Endothelial cell of umbilical vein (primary cell): ENCODE data around the gene PTTG2. TPM values are rescaled to one million over a fixed set of nuclear protein-coding genes. Genes with fewer than 3 reads are reported as not detected.

Source experiments
- BruUV-seq: library from RNA; stranded (reverse); fragments of 400-500 nt; replicated peaks from 2 replicates; lab custom pipeline; 2021; lab: Mats Ljungman, UMichigan
- CTCF ChIA-PET: fragments of 300-600, 350-600 bp; sonication (Branson Sonifier 250); formaldehyde crosslinking; loops from one replicate; lab custom pipeline; 2021; ENCODE audit warnings: antibody characterized with exemption, inconsistent platforms; lab: Charles Lee
- POLR2A ChIA-PET: fragments of 300-600, 350-600 bp; sonication (Branson Sonifier 250); formaldehyde crosslinking; loops from one replicate; lab custom pipeline; 2021; ENCODE audit warnings: antibody characterized with exemption, inconsistent platforms; lab: Charles Lee
- DNase-seq: peaks from one replicate; pipeline ENCODE4 v3.0.0-alpha.2; 2011; ENCODE audit warnings: low read depth, low spot score
- FAIRE-seq: peaks from 2 replicates; lab custom pipeline; 2011; peaks lifted over from hg19 to GRCh38; lab: Jason Lieb, UNC
- H2AFZ ChIP-seq: 2 replicates; pipeline ENCODE4 v1.6.0; 2012; ENCODE audit warnings: low read depth, low read length, control low read depth, inconsistent platforms
- H3K27ac ChIP-seq: 2 replicates; pipeline ENCODE4 v1.5.1; 2011; ENCODE audit warnings: low read depth, mild to moderate bottlenecking, control low read depth, low read length, moderate library complexity; ENCODE audit not compliant: insufficient read depth
- H3K27me3 ChIP-seq, 2 experiments: 2 replicates each; pipeline versions ENCODE4 v1.6.0 to v1.6.1; 2011; ENCODE audit warnings: low read length in 2 of 2, mixed read lengths in 1 of 2; ENCODE audit not compliant: control insufficient read depth in 2 of 2, insufficient read depth in 2 of 2
- H3K36me3 ChIP-seq, 2 experiments: 2 replicates in 1 of 2; 3 replicates in 1 of 2; pipeline ENCODE4 v1.5.1; 2011; ENCODE audit warnings: low read length in 2 of 2, mild to moderate bottlenecking in 1 of 2, moderate library complexity in 1 of 2; ENCODE audit not compliant: control insufficient read depth in 2 of 2, insufficient read depth in 2 of 2; ENCODE audit errors: extremely low read depth in 1 of 2
- H3K4me1 ChIP-seq: 3 replicates; pipeline ENCODE4 v1.5.1; 2011; ENCODE audit warnings: mild to moderate bottlenecking, low read length; ENCODE audit not compliant: control insufficient read depth, insufficient read depth; ENCODE audit errors: extremely low read depth
- H3K4me2 ChIP-seq: 2 replicates; pipeline ENCODE4 v1.6.1; 2011; ENCODE audit warnings: low read length, control low read depth, mixed read lengths; ENCODE audit not compliant: insufficient read depth
- H3K4me3 ChIP-seq, 3 experiments: fragments of 200-600 bp in 1 of 3; sonication (generic), shearing (Covaris generic) in 1 of 3; replicated peaks in 1 of 3; 2 replicates each; pipeline ENCODE4 v1.5.1; 2011 to 2016; ENCODE audit warnings: control low read depth in 3 of 3, low read length in 3 of 3, mild to moderate bottlenecking in 2 of 3, inconsistent platforms in 1 of 3, low read depth in 1 of 3, moderate library complexity in 1 of 3; ENCODE audit not compliant: insufficient read depth in 1 of 3
- H3K79me2 ChIP-seq: 2 replicates; pipeline ENCODE4 v1.6.0; 2012; ENCODE audit warnings: low read length, inconsistent platforms; ENCODE audit not compliant: control insufficient read depth, insufficient read depth
- H3K9ac ChIP-seq: replicated peaks from 2 replicates; pipeline ENCODE3; 2011; ENCODE audit warnings: low read length, control low read depth; ENCODE audit not compliant: insufficient read depth; ENCODE audit errors: extremely low read depth
- H3K9me1 ChIP-seq: replicated peaks from 3 replicates; pipeline ENCODE4 v1.6.0; 2011; ENCODE audit warnings: mild to moderate bottlenecking, low read length; ENCODE audit not compliant: control insufficient read depth, insufficient read depth; ENCODE audit errors: extremely low read depth
- H3K9me3 ChIP-seq: replicated peaks from 2 replicates; pipeline ENCODE4 v1.5.1; 2012; ENCODE audit warnings: low read length, inconsistent platforms; ENCODE audit not compliant: control insufficient read depth, insufficient read depth
- H4K20me1 ChIP-seq: replicated peaks from 2 replicates; pipeline ENCODE3; 2011; ENCODE audit warnings: mild to moderate bottlenecking, low read length; ENCODE audit not compliant: control insufficient read depth, insufficient read depth; ENCODE audit errors: extremely low read depth
- CTCF ChIP-seq, 2 donors: IDR thresholded peaks; 1 replicate in 1 of 2; 2 replicates in 1 of 2; pipeline ENCODE4 v1.5.1; 2011; ENCODE audit warnings: low read length in 2 of 2, mild to moderate bottlenecking in 2 of 2, moderate library complexity in 2 of 2, control low read depth in 1 of 2, inconsistent platforms in 1 of 2, low read depth in 1 of 2; ENCODE audit not compliant: insufficient read depth in 1 of 2; ENCODE audit errors: extremely low read depth in 1 of 2
- EZH2 ChIP-seq: IDR thresholded peaks from 2 replicates; pipeline ENCODE4 v1.6.1; 2012; ENCODE audit warnings: borderline replicate concordance, low read depth, mild to moderate bottlenecking, moderate library complexity, low read length, inconsistent platforms; ENCODE audit not compliant: severe bottlenecking
- FOS ChIP-seq: IDR thresholded peaks from 2 replicates; pipeline ENCODE4 v1.6.1; 2011; ENCODE audit warnings: mild to moderate bottlenecking, low read length, moderate library complexity, borderline replicate concordance; ENCODE audit not compliant: insufficient read depth
- GATA2 ChIP-seq: IDR thresholded peaks from 2 replicates; pipeline ENCODE4 v1.7.0; 2011; ENCODE audit warnings: low read depth, mild to moderate bottlenecking, moderate library complexity, mixed read lengths, low read length; ENCODE audit not compliant: insufficient read length, insufficient read depth
- JUN ChIP-seq: IDR thresholded peaks from 2 replicates; pipeline ENCODE4 v1.6.1; 2011; ENCODE audit warnings: borderline replicate concordance, low read depth; ENCODE audit not compliant: insufficient read length, insufficient read depth
- MYC ChIP-seq: IDR thresholded peaks from one replicate; pipeline ENCODE4 v1.6.1; 2011; ENCODE audit warnings: mild to moderate bottlenecking, low read depth, low read length
- POLR2A ChIP-seq: IDR thresholded peaks from 2 replicates; pipeline ENCODE4 v1.6.1; 2012; ENCODE audit warnings: low read depth, mild to moderate bottlenecking, control low read depth, low read length
- POLR2AphosphoS5 ChIP-seq: IDR thresholded peaks from 2 replicates; pipeline ENCODE4 v1.6.1; 2012; ENCODE audit warnings: low read depth, mild to moderate bottlenecking, control low read depth, low read length, moderate library complexity; ENCODE audit not compliant: insufficient read depth
- dilution Hi-C: fragments of 300-500 bp; cut with MboI; formaldehyde crosslinking; loops from one replicate; pipeline ENCODE4 v1.15.0; 2019; ENCODE audit warnings: low sequenced_read_pairs; ENCODE audit not compliant: extremely low pct_ligation_motif_present
- intact Hi-C: fragments of 100-400 bp; cut with micrococcal nuclease; formaldehyde crosslinking; loops from one replicate; pipeline ENCODE4 v1.10.0; 2022
- polyA plus RNA-seq, 4 experiments: library from polyadenylated mRNA; depleted of rRNA in 3 of 4; stranded (reverse) in 3 of 4; unstranded in 1 of 4; fragments of >200 nt; gene quantifications; 2 replicates each; pipeline versions ENCODE4 v1.2.1 to v1.2.3, GENCODE V29; 2011 to 2012; ENCODE audit warnings: missing spikeins in 1 of 4
- total RNA-seq: library from RNA; stranded (reverse); gene quantifications from 2 replicates; pipeline ENCODE4 v1.2.3, GENCODE V29; 2021
- TF ChIP-seq, protein P1 (sequence below): IDR thresholded peaks from 2 replicates; pipeline ENCODE4 v1.6.1; 2011; ENCODE audit not compliant: insufficient read depth, insufficient read length

Gene PTTG2
- total and polyA plus RNA-seq, 2 donors (not counting 3 experiments of a cell fraction or from before 2014, with no cell fraction given): not detected

DNA sequence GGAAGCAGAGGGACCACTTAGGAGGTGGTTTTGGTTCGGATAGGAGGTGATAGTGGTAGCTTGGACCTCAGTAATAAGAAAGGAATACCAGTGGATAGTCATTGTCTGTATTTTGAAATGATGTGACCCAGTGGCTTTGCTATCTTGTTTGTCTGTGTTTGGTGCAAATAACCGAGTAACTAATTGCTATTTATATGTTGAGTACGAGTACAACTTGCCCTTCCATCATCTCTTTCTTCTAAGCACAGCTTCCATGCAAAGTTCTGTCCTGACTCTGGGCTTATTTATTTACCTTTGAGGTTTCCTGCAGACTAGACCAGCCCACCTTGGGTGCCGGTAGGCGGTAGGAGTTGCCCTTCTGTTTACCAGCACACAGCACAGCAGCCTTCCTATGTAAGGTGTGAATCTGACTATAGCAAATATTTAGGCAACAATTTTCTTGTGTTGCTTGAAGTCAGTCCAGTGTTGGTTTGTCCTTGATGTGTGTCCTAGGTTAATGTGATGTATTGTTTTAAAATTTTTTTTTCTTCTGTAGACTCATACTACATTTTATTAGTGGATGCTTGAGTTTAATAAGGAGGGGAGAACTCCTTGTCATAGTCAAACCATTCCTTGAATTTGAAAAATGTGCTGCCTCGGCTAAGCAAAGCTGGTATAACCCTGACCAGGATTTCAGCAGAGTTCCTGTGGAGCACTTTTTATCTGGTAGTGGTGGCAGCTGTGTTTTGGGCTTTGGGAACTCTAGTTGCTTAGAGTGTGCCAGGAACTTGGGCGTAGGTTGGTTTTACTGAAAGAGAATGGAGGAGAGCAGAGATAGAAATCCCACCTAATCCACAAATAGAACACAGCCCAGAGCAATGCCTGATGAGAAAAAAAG is 21.9 kb downstream of the PTTG2 start:
- DNase-seq (no peak), FAIRE-seq (no peak)
- Histone ChIP-seq H3K9me1 (no peaks in the 10 kb centered on the region), H3K36me3 (no peaks in the 10 kb centered on the region), H3K9me3 (no peaks in the 10 kb centered on the region), H4K20me1 (no peaks in the 10 kb centered on the region), H3K79me2 (peaks cover 41% of the 10 kb centered on the region), H3K27ac (no peak overlapping the region), H3K4me1 (peaks cover 13% of the 10 kb centered on the region), H3K27me3 (no peaks in the 10 kb centered on the region), H2AFZ (no peak overlapping the region), H3K9ac (no peak overlapping the region), H3K4me3 (no peak overlapping the region), H3K4me2 (no peak overlapping the region)
- no TSS peak for BruUV-seq
- intact Hi-C loops (no loop called here), dilution Hi-C loops (no loop called here)
- ChIA-PET POLR2A (no interaction called here), CTCF (no interaction called here)
- TF ChIP-seq GATA2 (no peak), POLR2AphosphoS5 (no peak), JUN (no peak), CTCF (IDR thresholded peaks at IDR 0.05; ENCODE audit: extremely low read depth in 1 of 2, insufficient read depth in 1 of 2, low read depth in 1 of 2, low read length in 2 of 2) (no peak), FOS (no peak), MYC (no peak), EZH2 (no peak), POLR2A (no peak)
- TF ChIP-seq, protein P1, sequence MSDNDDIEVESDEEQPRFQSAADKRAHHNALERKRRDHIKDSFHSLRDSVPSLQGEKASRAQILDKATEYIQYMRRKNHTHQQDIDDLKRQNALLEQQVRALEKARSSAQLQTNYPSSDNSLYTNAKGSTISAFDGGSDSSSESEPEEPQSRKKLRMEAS: no peak
